HEK293 (cell line): ENCODE measurements around the gene UTP3.
"Not testable (repeated sequence)": the region's sequence is repeated elsewhere in the genome, so short reads cannot be mapped to it uniquely, and the experiment has no call there.

Source experiments
- CTCF ChIA-PET: fragments of 350-600 bp; formaldehyde crosslinking; extraction: SDS; loops from one replicate; lab custom pipeline; 2021; ENCODE audit warnings: antibody characterized with exemption; lab: Yijun Ruan, JAX
- POLR2A ChIA-PET: fragments of 300-600 bp; formaldehyde crosslinking; extraction: SDS; loops from one replicate; lab custom pipeline; 2020; ENCODE audit warnings: antibody characterized with exemption, inconsistent platforms; lab: Yijun Ruan, JAX
- H3K27ac ChIP-seq: fragments of 200-500 bp; sonication (Bioruptor generic); 2 replicates; pipeline ENCODE4 v1.5.1; 2014; ENCODE audit warnings: low read depth, low read length, control low read depth, inconsistent platforms; ENCODE audit errors: extremely low read depth
- H3K36me3 ChIP-seq, 2 experiments: fragments of 200-500 bp in 1 of 2; sonication (Bioruptor generic) in 1 of 2; 1 replicate in 1 of 2; 2 replicates in 1 of 2; pipeline ENCODE4 v1.5.1; 2014 to 2017; ENCODE audit warnings: inconsistent platforms in 2 of 2, low read length in 2 of 2; ENCODE audit not compliant: control insufficient read depth in 2 of 2, insufficient read depth in 1 of 2
- H3K4me1 ChIP-seq: fragments of 200-500 bp; sonication (Bioruptor generic); 2 replicates; pipeline ENCODE4 v1.5.1; 2014; ENCODE audit warnings: mild to moderate bottlenecking, low read length, inconsistent platforms; ENCODE audit not compliant: control insufficient read depth, insufficient read depth
- H3K4me3 ChIP-seq: 2 replicates; pipeline ENCODE4 v1.5.1; 2011; ENCODE audit warnings: low read depth, mild to moderate bottlenecking, control low read depth, low read length, moderate library complexity
- H3K9me3 ChIP-seq: fragments of 200-500 bp; sonication (Bioruptor generic); 2 replicates; pipeline ENCODE4 v1.5.1; 2014; ENCODE audit warnings: low read depth, low read length, inconsistent platforms; ENCODE audit not compliant: control insufficient read depth, insufficient read depth
- EGR2 ChIP-seq: fragments of 450-650 bp; formaldehyde crosslinking; IDR thresholded peaks from 2 replicates; pipeline ENCODE4 v1.5.1; 2016; ENCODE audit warnings: low read depth, missing biosample characterization, missing genetic modification characterization
- HOXA7 ChIP-seq: sonication (generic); formaldehyde crosslinking; IDR thresholded peaks from 2 replicates; pipeline ENCODE4 v1.8.1; 2022; ENCODE audit warnings: missing genetic modification reagents, borderline replicate concordance
- INSM2 ChIP-seq: fragments of 450-650 bp; formaldehyde crosslinking; IDR thresholded peaks from 2 replicates; pipeline ENCODE4 v1.5.1; 2016; ENCODE audit warnings: missing biosample characterization, missing genetic modification characterization
- RBAK ChIP-seq: fragments of 450-650 bp; formaldehyde crosslinking; IDR thresholded peaks from 2 replicates; pipeline ENCODE4 v1.5.1; 2016; ENCODE audit warnings: missing biosample characterization, missing genetic modification characterization
- SCRT2 ChIP-seq: fragments of 450-650 bp; formaldehyde crosslinking; IDR thresholded peaks from 2 replicates; pipeline ENCODE4 v1.5.1; 2016; ENCODE audit warnings: missing biosample characterization, missing genetic modification characterization
- YY2 ChIP-seq: fragments of 450-650 bp; formaldehyde crosslinking; IDR thresholded peaks from 2 replicates; pipeline ENCODE4 v1.5.1; 2016; ENCODE audit warnings: missing biosample characterization, missing genetic modification characterization
- ZBTB17 ChIP-seq: fragments of 450-650 bp; formaldehyde crosslinking; IDR thresholded peaks from 2 replicates; pipeline ENCODE4 v1.5.1; 2016; ENCODE audit warnings: missing biosample characterization, missing genetic modification characterization
- ZFHX2 ChIP-seq: fragments of 450-650 bp; formaldehyde crosslinking; conservative IDR thresholded peaks from 2 replicates; pipeline ENCODE4 v1.5.1; 2016; ENCODE audit warnings: missing biosample characterization, missing genetic modification characterization
- ZFP41 ChIP-seq: fragments of 450-650 bp; formaldehyde crosslinking; IDR thresholded peaks from 2 replicates; pipeline ENCODE4 v1.5.1; 2016; ENCODE audit warnings: missing biosample characterization, missing genetic modification characterization, borderline replicate concordance
- ZNF121 ChIP-seq: fragments of 450-650 bp; formaldehyde crosslinking; IDR thresholded peaks from 2 replicates; pipeline ENCODE4 v1.5.1; 2016; ENCODE audit warnings: missing biosample characterization, missing genetic modification characterization
- ZNF174 ChIP-seq: fragments of 450-650 bp; formaldehyde crosslinking; IDR thresholded peaks from 2 replicates; pipeline ENCODE4 v1.5.0; 2017; ENCODE audit warnings: missing biosample characterization, mild to moderate bottlenecking, missing genetic modification characterization
- ZNF266 ChIP-seq: fragments of 450-650 bp; formaldehyde crosslinking; IDR thresholded peaks from 2 replicates; pipeline ENCODE4 v1.5.1; 2016; ENCODE audit warnings: missing biosample characterization, missing genetic modification characterization, low read depth
- ZNF311 ChIP-seq: fragments of 450-650 bp; formaldehyde crosslinking; IDR thresholded peaks from 2 replicates; pipeline ENCODE4 v1.5.1; 2017; ENCODE audit warnings: missing biosample characterization, missing genetic modification characterization, borderline replicate concordance
- ZNF350 ChIP-seq: fragments of 450-650 bp; formaldehyde crosslinking; IDR thresholded peaks from 2 replicates; pipeline ENCODE4 v1.5.0; 2017; ENCODE audit warnings: missing biosample characterization, mild to moderate bottlenecking, missing genetic modification characterization
- ZNF366 ChIP-seq: fragments of 450-650 bp; formaldehyde crosslinking; conservative IDR thresholded peaks from 2 replicates; pipeline ENCODE4 v1.5.1; 2016; ENCODE audit warnings: missing biosample characterization, missing genetic modification characterization
- ZNF37A ChIP-seq: fragments of 450-650 bp; IDR thresholded peaks from 2 replicates; pipeline ENCODE4 v1.5.1; 2018; ENCODE audit warnings: missing biosample characterization, missing genetic modification characterization
- ZNF416 ChIP-seq: fragments of 450-650 bp; formaldehyde crosslinking; IDR thresholded peaks from 2 replicates; pipeline ENCODE4 v1.5.1; 2016; ENCODE audit warnings: missing biosample characterization, missing genetic modification characterization
- ZNF449 ChIP-seq: fragments of 450-650 bp; formaldehyde crosslinking; IDR thresholded peaks from 2 replicates; pipeline ENCODE4 v1.5.1; 2017; ENCODE audit warnings: missing biosample characterization, mild to moderate bottlenecking, missing genetic modification characterization, moderate library complexity
- ZNF513 ChIP-seq: fragments of 450-650 bp; IDR thresholded peaks from 2 replicates; pipeline ENCODE4 v1.5.1; 2018; ENCODE audit warnings: missing biosample characterization, missing genetic modification characterization
- ZNF660 ChIP-seq: fragments of 450-650 bp; IDR thresholded peaks from 2 replicates; pipeline ENCODE4 v1.5.1; 2018; ENCODE audit warnings: missing biosample characterization, mild to moderate bottlenecking, missing genetic modification characterization
- ZNF768 ChIP-seq: fragments of 450-650 bp; formaldehyde crosslinking; IDR thresholded peaks from 2 replicates; pipeline ENCODE4 v1.5.1; 2018; ENCODE audit warnings: missing biosample characterization, mild to moderate bottlenecking, missing genetic modification characterization
- ZNF830 ChIP-seq: fragments of 450-650 bp; IDR thresholded peaks from 2 replicates; pipeline ENCODE4 v1.5.0; 2018; ENCODE audit warnings: missing biosample characterization, missing genetic modification characterization, low read depth, mild to moderate bottlenecking, moderate library complexity
- ZSCAN18 ChIP-seq: fragments of 450-650 bp; formaldehyde crosslinking; IDR thresholded peaks from 2 replicates; pipeline ENCODE4 v1.5.1; 2016; ENCODE audit warnings: missing biosample characterization, missing genetic modification characterization
- ZXDB ChIP-seq: fragments of 450-650 bp; formaldehyde crosslinking; IDR thresholded peaks from 2 replicates; pipeline ENCODE4 v1.5.1; 2016; ENCODE audit warnings: missing biosample characterization, missing genetic modification characterization

The UTP3 gene

GRCh38 chr4:70688795-70689231 is 481 bp downstream of the UTP3 start:
- no peaks in the 10 kb centered on the region for H3K4me1 ChIP-seq
- TF ChIP-seq ZNF660 (tag by site-specific recombination) (no peak), ZNF830 (no peak), INSM2 (tag by site-specific recombination) (no peak), ZNF513 (tag by site-specific recombination) (peak; percentile 88), ZNF350 (tag by site-specific recombination) (no peak), EGR2 (peak; percentile 86), ZXDB (tag by site-specific recombination) (no peak), ZBTB17 (0 out of 2 replicates have a peak, but pooled peaks have one; percentile 4), ZNF366 (tag by site-specific recombination) (peak; percentile 60; the same call in 1 of the 2 replicates), SCRT2 (tag by site-specific recombination) (peak; percentile 48; the same call in 1 of the 2 replicates), ZNF174 (tag by site-specific recombination) (no peak), ZFHX2 (tag by site-specific recombination) (peak; percentile 83), HOXA7 (CRISPR knock-in tag) (no peak), ZNF37A (no peak), YY2 (tag by site-specific recombination) (peak; percentile 59; the same call in 1 of the 2 replicates), ZNF768 (tag by site-specific recombination) (no peak), ZNF311 (no peak)
- TF ChIP-seq, all 188 proteins: peak for 7
- CTCF ChIA-PET: interaction anchor here (0.5 to 2.5 kb wide), 4 partner anchors 15 to 556 kb away, joined by 3 to 7 read pairs (median 3); no protein-coding TSS in a partner anchor
- Histone ChIP-seq H3K9me3 (no peaks in the 10 kb centered on the region), H3K36me3 (peaks cover 4 to 36% of the 10 kb centered on the region in 2 experiments; a peak in 2 of 3 replicates), H3K27ac (peak overlapping the region; percentile 72), H3K4me3 (peak overlapping the region; percentile 93)
- POLR2A ChIA-PET: interaction anchor here (1.3 to 1.4 kb wide), 2 partner anchors 15 to 17 kb away, joined by 3 to 8 read pairs; no protein-coding TSS in a partner anchor

- no peak overlapping the region for H3K4me3 ChIP-seq
Observed at GRCh38 chr4:70691661-70692060, 3.3 kb downstream of the UTP3 start.

GRCh38 chr4:70694633-70695032 is 6.3 kb downstream of the UTP3 start:
- H3K27ac ChIP-seq, H3K4me3 ChIP-seq, H3K9me3 ChIP-seq, H3K4me1 ChIP-seq: not testable (repeated sequence)
- H3K36me3 ChIP-seq: peaks cover 4 to 32% of the 10 kb centered on the region in 2 experiments; a peak in 2 of 3 replicates
- POLR2A ChIA-PET: interaction anchor here (0.6 kb wide), 1 partner anchor 94 kb away, joined by 3 read pairs; no protein-coding TSS in a partner anchor
- CTCF ChIA-PET: interaction anchor here (0.8 kb wide), 2 partner anchors 9 to 145 kb away, joined by 4 read pairs; partner anchors contain the start of gene GRSF1

More at GRCh38 chr4:70691661-70692060, 3.3 kb downstream of the UTP3 start:
- POLR2A ChIA-PET: no interaction called here
- H3K9me3 ChIP-seq: no peaks in the 10 kb centered on the region
- CTCF ChIA-PET: interaction anchor here (0.7 kb wide), 1 partner anchor 12 kb away, joined by 3 read pairs; no protein-coding TSS in a partner anchor
- H3K4me1 ChIP-seq: no peaks in the 10 kb centered on the region
- no peak for TF ChIP-seq ZFP41 (tag by site-specific recombination)
- no peak for TF ChIP-seq ZNF449 (tag by site-specific recombination)
- no peak for TF ChIP-seq ZSCAN18
- TF ChIP-seq ZNF416: no peak
- no peak for TF ChIP-seq ZNF121 (tag by site-specific recombination)
- no peak for TF ChIP-seq ZNF266
- no peak for TF ChIP-seq RBAK
- peaks cover 4 to 36% of the 10 kb centered on the region in 2 experiments; a peak in 2 of 3 replicates for H3K36me3 ChIP-seq
- no peak overlapping the region for H3K27ac ChIP-seq
